Subcutaneous adipose tissue (tissue), 4 donors: ENCODE measurements around the gene KIF16B. TPM values are rescaled to one million over a fixed set of nuclear protein-coding genes. Genes with fewer than 3 reads are reported as not detected.

Source experiments
- total RNA-seq, 4 donors: library from RNA; depleted of rRNA; stranded (reverse); fragments of >200 nt; gene quantifications; one replicate each; pipeline ENCODE4 v1.1.0, GENCODE V29; 2016
- TF ChIP-seq, protein P1 (sequence below): fragments of 450-650 bp; IDR thresholded peaks from one replicate; pipeline ENCODE4 v1.5.1; 2016; ENCODE audit warnings: low read depth, mild to moderate bottlenecking, control low read depth, antibody characterized with exemption, moderate library complexity

KIF16B gene
- total RNA-seq, 4 donors from 2014 or later = 20.0 to 39.1 (median 26.6) TPM

DNA sequence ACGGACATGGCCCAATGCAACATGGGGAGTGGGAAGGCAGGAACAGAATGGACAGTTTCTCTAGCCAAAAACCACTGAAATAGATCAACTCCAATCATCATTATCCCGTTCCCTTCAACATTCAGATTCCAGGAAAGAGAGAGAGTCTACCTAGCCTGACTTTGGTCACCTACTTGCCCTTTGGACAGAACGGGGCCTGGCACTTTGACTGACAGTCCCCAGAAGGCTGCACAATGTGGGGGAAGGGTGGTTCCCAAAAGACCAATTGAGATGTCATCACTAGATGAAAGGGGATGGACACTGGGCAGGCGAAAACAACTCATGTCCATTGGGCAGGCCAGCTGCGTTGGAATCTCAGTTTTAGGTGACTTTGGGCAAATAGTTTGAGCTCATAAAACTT is 15.0 kb upstream of the KIF16B start:
- TF ChIP-seq, protein P1, sequence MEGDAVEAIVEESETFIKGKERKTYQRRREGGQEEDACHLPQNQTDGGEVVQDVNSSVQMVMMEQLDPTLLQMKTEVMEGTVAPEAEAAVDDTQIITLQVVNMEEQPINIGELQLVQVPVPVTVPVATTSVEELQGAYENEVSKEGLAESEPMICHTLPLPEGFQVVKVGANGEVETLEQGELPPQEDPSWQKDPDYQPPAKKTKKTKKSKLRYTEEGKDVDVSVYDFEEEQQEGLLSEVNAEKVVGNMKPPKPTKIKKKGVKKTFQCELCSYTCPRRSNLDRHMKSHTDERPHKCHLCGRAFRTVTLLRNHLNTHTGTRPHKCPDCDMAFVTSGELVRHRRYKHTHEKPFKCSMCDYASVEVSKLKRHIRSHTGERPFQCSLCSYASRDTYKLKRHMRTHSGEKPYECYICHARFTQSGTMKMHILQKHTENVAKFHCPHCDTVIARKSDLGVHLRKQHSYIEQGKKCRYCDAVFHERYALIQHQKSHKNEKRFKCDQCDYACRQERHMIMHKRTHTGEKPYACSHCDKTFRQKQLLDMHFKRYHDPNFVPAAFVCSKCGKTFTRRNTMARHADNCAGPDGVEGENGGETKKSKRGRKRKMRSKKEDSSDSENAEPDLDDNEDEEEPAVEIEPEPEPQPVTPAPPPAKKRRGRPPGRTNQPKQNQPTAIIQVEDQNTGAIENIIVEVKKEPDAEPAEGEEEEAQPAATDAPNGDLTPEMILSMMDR = no peak

DNA sequence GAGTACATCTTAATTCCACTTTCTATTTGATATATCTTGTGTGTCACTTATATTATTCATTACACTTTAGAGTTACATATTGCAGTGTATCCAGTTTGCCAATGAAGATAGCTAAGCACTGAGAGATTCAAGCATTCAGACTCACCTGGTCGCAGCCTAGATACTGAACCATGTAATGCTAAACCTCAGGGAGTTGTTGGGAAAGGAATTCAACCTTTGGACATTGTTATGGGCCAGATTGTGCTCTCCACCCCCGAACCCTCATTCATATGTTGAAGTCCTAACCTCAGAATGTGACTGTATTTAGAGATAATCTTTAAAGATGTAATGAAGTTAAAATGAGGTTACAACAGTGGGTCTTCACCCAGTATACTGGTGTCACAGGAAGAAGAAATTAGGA is 13.8 kb upstream of the KIF16B start:
- TF ChIP-seq, protein P1 = no peak

DNA sequence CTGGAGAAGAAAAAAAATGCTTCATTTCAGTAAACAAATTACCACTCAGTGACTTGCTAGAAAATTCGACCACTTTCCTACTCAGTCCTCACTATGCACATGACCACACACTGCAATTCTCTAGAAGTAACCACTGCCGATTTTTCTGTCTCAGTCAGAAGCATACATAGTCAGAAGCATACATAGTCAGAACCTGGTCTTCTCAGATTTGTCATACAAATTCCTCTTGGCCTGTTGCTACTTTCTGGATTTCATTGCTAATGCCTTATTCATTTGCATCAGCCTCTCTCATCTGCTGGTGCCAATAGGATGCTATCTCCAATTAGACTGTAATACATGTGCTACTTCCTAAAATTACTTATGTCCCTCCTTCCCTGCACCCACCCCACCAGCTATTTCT is 10.2 kb upstream of the KIF16B start:
- TF ChIP-seq, protein P1 = no peak

DNA sequence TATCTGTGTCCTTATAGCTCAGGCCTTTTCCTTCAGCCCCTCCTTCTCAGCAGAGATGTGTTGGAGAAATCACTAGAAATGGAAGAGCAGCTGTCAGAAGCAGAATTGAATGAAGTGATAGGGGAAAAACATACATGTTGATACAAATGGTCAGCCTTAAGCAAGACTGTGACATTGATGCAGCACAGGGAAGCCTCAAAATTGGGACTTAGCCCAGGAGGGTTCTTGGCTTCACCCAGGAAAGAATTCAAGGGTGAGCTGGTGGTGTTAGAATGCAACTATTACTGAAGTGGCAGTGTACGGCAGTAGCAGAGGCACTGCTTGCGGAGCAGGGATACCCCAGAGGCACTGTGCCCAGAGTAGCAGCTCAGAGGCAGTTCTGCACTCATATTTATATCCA is 8.0 kb upstream of the KIF16B start:
- TF ChIP-seq, protein P1 = no peak

DNA sequence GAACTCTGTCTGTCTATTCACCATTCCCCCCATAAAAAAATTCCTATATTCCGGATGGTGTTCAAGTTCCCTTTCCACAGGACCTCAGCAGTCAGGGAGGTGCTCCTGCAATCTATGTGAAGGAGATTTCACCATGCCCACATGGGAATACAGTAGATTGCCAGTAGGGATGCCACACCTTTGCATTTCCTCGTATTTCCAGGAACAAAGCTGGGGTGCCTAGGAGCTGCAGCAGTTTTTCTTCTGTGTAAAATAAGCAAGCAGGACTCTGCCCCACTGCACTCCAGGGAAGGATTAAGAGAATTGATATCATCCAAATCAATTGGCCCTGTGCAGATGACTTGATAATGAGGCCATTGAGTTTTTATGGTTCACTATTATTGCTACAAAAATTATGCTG is 7.4 kb upstream of the KIF16B start:
- TF ChIP-seq, protein P1 = no peak

DNA sequence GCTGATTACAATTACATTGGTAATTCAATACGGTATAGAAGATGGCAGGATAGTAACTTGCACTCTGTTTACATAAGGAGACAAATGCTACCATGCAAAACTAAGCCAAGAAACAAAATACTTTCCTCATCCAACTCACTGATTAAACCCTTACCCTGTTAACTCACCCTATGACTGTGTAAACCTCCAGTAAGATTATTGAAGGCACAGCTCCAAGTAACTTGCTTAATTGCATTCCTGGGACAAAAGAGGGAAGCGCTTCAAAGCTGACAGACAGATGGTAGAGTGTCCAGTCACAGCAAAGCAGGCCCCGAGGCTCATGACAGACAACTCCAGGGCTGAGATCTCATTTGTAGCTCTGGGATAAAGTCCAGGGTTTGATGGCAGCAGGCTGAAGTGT is 6.9 kb upstream of the KIF16B start:
- TF ChIP-seq, protein P1 = no peak

DNA sequence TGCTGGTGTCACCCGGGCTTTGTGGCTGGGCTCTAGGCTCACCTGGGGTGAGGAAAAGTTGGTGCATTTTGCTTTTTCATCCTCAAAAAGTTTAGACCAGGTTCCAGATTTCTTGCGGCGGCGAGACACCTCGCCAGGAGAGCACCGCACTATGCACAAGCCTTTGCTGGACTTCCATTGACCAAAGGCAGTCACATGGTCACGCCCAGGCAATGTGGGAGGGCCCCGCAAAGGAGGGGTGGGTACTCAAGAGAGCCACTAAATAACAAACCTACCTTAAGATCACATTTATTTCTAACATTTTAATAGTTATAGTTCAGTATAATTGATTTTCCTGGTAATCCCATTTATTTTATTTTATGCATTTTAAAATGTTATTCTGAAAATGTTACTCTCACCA is 3.0 kb upstream of the KIF16B start:
- TF ChIP-seq, protein P1 = no peak
